NCI-H345 treated with DMSO at 0.1 percent for 48 hours (cell line): Measurements from ENCODE around the gene PPBP.

ENCODE experiments used
- DNase-seq: peaks from one replicate; lab custom pipeline; 2025; ENCODE audit not compliant: unreplicated experiment; lab: John Stamatoyannopoulos, UW

The PPBP gene

DNA sequence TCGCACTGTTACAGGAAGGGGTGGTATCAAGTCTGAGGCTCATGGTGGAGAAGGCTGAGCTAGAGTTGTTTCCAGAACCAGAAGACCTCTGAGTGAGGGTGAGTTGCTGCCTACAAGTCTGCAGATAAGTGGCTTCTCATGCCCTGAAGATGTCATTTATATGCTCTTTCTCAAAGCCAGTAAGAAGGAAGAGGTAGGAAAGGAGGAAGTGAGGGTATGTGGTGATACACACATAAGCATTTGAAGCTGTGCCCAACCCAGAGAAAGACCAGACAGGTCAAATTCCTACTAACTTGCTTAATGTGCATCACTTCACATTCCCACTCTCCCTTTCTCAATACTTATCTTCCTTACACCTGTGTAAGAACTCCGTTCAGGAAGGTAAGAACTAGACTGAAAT is at the start of gene PPBP:
TSS of gene PPBP (minus strand) at position 130 of the 400 bp plus-strand sequence. CDS start at position 43, 87 bp downstream.
- DNase-seq: no peak

DNA sequence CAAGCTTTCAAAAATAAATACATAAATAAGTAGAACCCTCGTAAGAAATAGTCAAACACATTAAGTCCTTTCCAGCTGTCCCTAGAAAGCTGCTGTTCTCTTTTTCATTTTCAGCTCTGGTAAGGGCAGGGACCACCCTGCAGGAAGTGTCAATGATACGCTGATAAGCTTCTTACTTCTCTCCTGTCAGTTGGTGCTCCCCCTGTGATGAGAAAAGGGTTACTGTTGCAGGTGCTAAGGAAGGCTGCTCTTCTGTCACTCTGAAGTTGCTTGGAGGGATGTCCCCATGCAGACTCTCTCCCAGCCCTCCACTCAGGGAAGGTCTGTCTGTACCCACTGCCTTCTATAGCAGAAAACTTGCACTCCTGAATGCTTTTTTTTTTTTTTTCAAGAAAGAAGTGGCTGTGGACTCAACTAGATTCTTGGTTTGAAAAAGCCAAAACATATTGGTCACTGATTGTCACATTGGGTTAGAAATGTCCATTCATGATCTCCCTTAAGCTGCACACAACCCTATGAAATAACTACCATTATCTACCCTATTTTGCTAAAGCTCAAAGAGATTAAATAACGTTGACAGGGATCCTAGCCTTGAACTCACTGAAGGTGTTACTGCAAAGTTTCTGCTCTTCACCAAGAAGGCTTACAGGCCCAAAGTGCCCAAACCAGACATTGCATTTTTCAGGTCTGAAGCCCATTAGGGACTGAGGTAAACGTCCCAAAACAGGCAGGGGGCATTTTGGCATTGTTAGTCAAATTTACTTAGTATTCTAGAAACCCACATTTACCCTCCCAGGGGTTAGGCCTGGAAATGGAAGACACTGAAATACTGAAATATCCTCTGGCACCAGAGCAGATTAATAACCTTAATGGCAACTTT is 49.3 kb upstream of the PPBP start:
- no peak for DNase-seq

GRCh38 chr4:74033739-74034138 is 45.7 kb upstream of the PPBP start:
- no peak for DNase-seq

GRCh38 chr4:74032064-74032463 is 44.1 kb upstream of the PPBP start:
- no peak for DNase-seq

GRCh38 chr4:74031576-74031975 is 43.6 kb upstream of the PPBP start:
- no peak for DNase-seq

DNA sequence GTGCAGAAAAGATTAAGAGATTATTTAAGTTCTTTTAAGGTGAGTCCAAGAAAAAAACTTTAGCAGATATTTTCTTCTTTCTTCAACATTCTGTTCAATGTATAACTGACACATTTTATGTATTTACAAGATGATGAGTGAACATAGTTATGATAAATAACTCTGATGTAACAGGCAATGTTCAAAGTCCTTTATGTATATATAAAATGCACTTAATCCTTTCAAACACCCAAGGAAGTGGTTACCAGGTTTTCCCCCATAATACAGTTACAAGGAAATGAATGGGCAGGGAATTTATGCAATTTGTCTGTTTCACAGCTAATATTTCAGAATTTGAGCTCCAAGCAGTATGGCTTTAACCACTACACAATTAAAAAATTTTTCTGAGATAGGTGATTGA is 42.3 kb upstream of the PPBP start:
- DNase-seq: no peak

DNA sequence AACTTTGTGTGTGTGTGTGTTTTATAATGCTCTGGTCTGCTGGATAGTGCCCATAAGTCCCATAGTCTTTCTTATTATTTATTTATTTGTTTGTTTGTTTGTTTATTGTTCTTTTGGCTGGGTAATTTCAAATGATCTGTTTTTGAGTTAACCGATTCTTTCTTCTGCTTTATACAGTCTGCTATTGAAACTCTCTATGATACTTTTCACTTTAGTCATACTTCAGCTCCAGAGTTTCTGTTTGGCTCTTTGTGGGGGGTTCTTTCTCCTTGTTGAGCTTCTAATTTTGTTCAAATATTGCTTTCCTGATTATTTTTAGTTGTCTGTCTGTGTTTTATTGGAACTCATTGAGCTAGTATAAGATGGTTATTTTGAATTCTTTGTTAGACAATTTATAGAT is 40.5 kb upstream of the PPBP start:
- DNase-seq: no peak

DNA sequence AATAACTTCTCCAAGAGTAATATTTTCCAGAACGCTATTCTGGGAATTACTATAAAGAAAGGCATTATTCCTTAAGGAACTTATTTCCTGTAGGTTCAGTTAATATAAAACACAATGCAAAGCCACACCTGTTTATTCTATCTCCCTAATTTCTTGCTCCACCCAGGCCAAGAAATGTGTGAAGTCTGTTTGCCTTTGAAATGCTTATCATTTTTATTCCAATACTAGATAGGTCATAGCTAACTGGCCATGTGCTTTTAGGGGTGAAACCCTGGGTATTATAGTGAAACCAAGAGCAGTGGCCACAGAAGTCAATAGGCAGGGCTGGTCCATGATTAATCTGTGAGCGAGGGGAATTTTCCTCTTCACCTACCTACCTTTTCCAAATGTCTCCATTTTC is 35.7 kb upstream of the PPBP start:
- no peak for DNase-seq

GRCh38 chr4:74021601-74022000 is 33.6 kb upstream of the PPBP start:
- no peak for DNase-seq

DNA sequence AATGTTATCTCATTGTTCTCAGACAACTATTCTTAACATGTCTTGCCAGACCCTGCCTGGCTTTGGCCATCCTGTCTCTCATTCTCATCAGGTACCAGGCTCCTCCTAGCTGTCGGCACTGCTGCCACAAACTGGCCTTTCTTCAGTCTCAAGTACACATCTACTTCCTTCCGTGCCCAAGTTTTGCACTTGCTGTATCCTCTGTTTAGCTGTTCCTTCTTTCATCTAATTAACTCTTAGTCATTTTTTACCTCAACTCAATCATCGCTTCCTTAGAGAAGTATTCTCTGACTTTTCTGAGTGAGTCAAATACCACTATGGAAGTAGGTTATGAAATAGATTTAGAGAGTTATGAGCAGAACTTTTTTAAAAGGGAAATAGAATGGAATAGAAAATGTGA is 30.8 kb upstream of the PPBP start:
- no peak for DNase-seq

- no peak for DNase-seq
Observed at GRCh38 chr4:74018116-74018515, 30.1 kb upstream of the PPBP start.

DNA sequence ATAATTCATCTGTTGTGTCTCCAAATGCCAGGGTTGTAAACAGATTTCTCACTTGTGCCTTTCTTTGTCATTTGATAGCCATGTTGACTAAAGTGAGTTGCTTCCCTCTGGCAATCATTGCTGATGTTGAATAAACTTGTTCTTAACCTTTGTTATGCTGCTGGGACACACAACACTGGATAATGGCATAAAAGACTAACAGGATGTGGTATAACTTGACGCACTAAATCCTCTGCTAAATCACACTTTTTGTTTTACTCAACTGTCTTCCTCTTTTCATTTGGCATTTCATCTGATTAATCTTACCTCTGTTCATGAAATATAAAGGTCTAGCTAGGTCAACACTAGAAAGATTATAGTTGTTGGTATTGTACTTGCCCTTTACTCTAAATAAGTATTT is 28.1 kb upstream of the PPBP start:
- DNase-seq: no peak

GRCh38 chr4:74015126-74015780 is 27.3 kb upstream of the PPBP start:
- DNase-seq: no peak

DNA sequence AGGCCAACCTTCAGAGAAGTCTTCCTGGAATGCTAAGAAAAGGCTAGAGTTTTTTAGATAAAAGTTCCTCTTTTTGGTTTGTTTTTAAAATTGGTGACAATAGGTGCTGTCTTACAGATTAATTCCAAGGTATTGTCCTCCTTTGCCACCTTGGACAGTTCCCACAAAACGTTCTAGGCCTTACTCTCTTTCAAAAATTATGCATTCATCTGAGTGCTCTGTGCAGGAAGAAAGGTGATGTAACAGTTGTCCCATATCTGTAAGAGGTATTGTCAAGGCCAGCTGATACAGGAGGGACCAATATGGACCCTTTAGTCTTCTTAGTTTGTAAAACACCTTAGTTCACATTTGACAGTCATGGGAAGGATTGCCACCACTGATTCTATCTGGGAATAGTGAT is 26.3 kb upstream of the PPBP start:
- DNase-seq: no peak

DNA sequence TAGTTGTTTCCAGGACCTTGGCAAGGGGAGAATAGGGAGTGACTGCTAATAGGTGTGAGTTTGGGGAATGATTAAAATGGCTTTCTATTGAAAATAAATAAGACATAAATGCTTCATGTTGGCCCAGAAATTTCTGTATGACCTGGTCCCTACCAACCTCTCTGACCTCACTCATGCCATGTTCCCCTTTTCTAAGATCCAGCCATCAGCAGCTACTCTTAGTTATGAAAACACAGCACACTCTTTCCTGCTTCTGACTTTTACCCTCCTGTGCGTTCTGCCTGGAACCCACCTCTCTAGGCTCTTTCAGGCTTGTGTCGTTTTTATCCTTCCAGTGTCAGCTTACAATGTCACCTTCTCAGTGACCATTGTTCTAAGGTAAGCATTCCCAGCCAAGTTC is 25.3 kb upstream of the PPBP start:
- DNase-seq: no peak

DNA sequence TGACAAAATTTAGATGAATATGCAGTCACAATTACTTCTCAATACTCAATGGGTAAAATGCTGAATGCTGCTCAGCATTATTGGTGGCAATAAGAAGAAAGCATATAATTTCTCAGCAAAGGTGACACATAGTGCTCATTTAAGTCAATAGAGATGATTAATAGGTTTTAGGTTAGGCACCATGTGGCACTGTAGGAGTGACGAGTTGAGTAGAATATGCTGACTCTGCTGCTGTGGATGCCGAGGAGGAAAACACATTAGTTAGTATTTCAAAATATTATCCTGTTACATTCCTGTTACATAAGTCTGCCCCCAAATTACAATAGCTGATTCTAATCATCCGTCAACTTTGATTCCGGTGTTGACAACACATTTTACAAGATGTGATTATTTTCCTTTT is 24.1 kb upstream of the PPBP start:
- no peak for DNase-seq

DNA sequence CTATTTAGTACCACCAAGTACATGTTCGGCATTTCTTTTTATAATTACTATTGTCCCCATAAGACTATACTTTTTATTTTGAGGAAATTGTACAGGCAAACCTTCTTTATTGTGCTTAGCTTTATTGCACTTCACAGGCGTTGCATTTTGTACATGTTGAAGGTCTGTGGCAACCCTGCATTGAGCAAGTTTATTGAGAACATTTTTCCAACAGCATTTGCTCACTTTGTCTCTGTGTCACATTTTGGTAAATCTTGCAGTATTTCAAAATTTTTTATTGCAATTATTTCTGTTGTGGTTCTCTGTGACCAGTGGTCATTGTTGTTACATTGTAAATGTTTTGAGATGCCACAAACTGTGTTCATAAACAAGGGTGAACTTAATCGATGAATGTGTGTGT is 21.3 kb upstream of the PPBP start:
- DNase-seq: no peak

GRCh38 chr4:74006009-74006476 is 18.1 kb upstream of the PPBP start:
- no peak for DNase-seq

DNA sequence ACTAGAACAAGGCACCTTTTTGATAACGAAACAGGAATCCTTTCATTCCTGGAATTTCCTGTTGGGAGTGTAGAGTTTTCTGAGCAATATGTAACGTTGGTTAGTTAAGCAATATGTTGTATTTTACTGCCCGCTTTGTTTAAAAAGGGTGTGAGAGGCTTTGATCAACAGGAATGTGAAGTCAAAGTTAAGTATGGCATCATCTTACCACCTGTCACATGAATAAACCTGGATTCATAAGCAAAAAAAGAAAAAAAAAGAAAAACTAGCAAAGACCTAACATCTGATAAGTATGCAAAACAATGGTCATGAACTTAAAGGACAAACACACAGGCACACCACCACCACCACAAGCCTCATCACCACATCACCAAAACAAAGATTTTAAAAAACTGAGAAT is 17.5 kb upstream of the PPBP start:
- no peak for DNase-seq

- no peak for DNase-seq
Observed at GRCh38 chr4:74004668-74005067, 16.7 kb upstream of the PPBP start.

GRCh38 chr4:74000301-74000700 is 12.3 kb upstream of the PPBP start:
- DNase-seq: no peak
